ENCODE data around the gene RC3H2. TPM values are rescaled to one million over a fixed set of nuclear protein-coding genes. Genes with fewer than 3 reads are reported as not detected.

Gene RC3H2
- total and polyA plus RNA-seq, 2 of the 13 experiments (the other 11 are each of a cell fraction or from before 2014, with no cell fraction given), result 21.0 to 36.4 TPM

DNA sequence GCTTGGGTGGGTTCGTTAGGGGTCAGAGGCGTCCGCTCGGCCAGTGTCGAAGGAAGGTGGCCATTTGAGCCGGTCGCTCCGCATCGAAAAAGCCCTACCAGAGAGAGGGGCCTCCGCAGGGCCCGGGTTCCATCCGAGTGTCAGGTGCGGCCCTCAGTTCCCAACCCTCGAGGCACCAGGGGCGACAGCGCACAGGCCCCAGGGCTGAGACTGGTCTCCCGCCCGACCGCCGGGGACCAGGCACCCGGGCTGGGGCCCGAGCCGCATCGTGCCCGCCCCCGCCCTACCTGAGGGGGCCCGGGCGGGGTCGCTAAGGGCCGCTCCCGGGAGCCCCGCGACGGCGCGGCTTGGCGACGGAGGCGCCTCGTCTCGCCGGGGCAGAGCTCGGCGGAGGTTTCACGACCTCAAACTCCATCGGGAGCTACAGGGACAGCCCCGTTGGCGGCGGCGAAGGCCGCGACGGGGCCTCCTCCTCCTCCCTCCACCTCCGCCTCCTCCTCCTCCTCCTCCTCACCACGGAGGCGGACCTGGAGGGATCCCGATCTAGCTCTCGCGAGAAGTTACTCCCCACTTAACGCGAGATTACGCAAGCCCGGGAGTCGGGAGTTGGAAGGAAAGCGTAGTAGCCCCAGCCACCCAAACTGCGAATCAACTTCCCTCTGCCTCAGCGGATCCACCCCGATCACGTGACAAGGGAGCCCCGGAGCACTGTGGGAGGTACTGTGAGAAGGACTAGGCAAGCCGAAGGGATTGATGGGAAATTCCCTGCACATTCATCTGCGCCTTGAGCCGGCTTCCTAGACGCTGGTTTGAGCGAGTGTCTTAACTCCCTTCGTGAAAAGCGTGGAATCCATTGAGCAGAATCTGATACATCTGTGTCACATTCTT lies at the start of gene RC3H2 (continued):
- TF ChIP-seq ZNF782 (CRISPR knock-in tag; IDR thresholded peaks at IDR 0.05; ENCODE audit: borderline replicate concordance) (no peak), ZNF775 (CRISPR knock-in tag; IDR thresholded peaks at IDR 0.05; ENCODE audit: borderline replicate concordance) (0 out of 2 replicates have a peak, but pooled peaks have one; percentile 27), ZNF777 (CRISPR knock-in tag; IDR thresholded peaks at IDR 0.05) (peak; percentile 79), HOXA9 (CRISPR knock-in tag; IDR thresholded peaks at IDR 0.05; ENCODE audit: borderline replicate concordance) (no peak), FOXA3 (CRISPR knock-in tag; IDR thresholded peaks at IDR 0.05) (peak; percentile 28; the same call in 1 of the 2 replicates), KDM4B (CRISPR knock-in tag; IDR thresholded peaks at IDR 0.05) (peak; percentile 49; the same call in 1 of the 2 replicates), ZSCAN25 (CRISPR knock-in tag; IDR thresholded peaks at IDR 0.05) (no peak; the same call in 1 of the 2 replicates), ZNF615 (CRISPR knock-in tag; IDR thresholded peaks at IDR 0.05; ENCODE audit: borderline replicate concordance) (no peak), ATF7-NPFF (CRISPR knock-in tag; IDR thresholded peaks at IDR 0.05; ENCODE audit: low read depth) (peak; percentile 46; the same call in 1 of the 2 replicates), ZNF33B (CRISPR knock-in tag; IDR thresholded peaks at IDR 0.05) (no peak)
- TF ChIP-seq, protein P1, sequence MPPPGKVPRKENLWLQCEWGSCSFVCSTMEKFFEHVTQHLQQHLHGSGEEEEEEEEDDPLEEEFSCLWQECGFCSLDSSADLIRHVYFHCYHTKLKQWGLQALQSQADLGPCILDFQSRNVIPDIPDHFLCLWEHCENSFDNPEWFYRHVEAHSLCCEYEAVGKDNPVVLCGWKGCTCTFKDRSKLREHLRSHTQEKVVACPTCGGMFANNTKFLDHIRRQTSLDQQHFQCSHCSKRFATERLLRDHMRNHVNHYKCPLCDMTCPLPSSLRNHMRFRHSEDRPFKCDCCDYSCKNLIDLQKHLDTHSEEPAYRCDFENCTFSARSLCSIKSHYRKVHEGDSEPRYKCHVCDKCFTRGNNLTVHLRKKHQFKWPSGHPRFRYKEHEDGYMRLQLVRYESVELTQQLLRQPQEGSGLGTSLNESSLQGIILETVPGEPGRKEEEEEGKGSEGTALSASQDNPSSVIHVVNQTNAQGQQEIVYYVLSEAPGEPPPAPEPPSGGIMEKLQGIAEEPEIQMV (CRISPR knock-in tag; IDR thresholded peaks at IDR 0.05; ENCODE audit: low read depth), result peak; percentile 67; the same call in 1 of the 2 replicates
- TF ChIP-seq, protein P2, sequence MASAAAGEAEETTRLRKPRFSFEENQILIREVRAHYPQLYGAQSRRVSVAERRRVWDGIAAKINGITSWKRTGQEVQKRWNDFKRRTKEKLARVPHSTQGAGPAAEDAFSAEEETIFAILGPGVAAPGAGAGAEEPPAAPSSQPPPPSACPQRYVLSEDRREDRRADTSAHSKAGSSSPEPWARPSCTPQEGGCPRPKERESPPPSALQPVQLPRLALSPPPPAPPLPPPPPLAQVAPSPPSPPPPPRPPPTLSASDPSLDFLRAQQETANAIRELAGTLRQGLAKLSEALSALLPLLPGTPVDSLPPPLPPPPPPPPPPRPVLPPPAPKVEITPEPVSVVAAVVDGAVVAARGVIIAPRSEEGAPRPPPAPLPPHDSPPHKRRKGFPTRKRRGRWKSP (CRISPR knock-in tag; IDR thresholded peaks at IDR 0.05), result peak; percentile 45; the same call in 1 of the 2 replicates
- TF ChIP-seq, protein P3, sequence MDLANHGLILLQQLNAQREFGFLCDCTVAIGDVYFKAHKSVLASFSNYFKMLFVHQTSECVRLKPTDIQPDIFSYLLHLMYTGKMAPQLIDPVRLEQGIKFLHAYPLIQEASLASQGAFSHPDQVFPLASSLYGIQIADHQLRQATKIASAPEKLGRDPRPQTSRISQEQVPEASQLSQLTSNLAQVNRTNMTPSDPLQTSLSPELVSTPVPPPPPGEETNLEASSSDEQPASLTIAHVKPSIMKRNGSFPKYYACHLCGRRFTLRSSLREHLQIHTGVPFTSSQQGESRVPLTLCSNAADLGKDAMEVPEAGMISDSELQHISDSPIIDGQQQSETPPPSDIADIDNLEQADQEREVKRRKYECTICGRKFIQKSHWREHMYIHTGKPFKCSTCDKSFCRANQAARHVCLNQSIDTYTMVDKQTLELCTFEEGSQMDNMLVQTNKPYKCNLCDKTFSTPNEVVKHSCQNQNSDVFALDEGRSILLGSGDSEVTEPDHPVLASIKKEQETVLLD (CRISPR knock-in tag; IDR thresholded peaks at IDR 0.05; ENCODE audit: low read depth), result no peak
- TF ChIP-seq, protein P4, sequence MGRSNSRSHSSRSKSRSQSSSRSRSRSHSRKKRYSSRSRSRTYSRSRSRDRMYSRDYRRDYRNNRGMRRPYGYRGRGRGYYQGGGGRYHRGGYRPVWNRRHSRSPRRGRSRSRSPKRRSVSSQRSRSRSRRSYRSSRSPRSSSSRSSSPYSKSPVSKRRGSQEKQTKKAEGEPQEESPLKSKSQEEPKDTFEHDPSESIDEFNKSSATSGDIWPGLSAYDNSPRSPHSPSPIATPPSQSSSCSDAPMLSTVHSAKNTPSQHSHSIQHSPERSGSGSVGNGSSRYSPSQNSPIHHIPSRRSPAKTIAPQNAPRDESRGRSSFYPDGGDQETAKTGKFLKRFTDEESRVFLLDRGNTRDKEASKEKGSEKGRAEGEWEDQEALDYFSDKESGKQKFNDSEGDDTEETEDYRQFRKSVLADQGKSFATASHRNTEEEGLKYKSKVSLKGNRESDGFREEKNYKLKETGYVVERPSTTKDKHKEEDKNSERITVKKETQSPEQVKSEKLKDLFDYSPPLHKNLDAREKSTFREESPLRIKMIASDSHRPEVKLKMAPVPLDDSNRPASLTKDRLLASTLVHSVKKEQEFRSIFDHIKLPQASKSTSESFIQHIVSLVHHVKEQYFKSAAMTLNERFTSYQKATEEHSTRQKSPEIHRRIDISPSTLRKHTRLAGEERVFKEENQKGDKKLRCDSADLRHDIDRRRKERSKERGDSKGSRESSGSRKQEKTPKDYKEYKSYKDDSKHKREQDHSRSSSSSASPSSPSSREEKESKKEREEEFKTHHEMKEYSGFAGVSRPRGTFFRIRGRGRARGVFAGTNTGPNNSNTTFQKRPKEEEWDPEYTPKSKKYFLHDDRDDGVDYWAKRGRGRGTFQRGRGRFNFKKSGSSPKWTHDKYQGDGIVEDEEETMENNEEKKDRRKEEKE (IDR thresholded peaks at IDR 0.05), result no peak
- TF ChIP-seq, protein P5, sequence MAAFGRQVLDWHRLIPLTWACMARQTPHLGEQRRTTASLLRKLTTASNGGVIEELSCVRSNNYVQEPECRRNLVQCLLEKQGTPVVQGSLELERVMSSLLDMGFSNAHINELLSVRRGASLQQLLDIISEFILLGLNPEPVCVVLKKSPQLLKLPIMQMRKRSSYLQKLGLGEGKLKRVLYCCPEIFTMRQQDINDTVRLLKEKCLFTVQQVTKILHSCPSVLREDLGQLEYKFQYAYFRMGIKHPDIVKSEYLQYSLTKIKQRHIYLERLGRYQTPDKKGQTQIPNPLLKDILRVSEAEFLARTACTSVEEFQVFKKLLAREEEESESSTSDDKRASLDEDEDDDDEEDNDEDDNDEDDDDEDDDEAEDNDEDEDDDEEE (CRISPR knock-in tag; IDR thresholded peaks at IDR 0.05), result no peak
- TF ChIP-seq, protein P6, sequence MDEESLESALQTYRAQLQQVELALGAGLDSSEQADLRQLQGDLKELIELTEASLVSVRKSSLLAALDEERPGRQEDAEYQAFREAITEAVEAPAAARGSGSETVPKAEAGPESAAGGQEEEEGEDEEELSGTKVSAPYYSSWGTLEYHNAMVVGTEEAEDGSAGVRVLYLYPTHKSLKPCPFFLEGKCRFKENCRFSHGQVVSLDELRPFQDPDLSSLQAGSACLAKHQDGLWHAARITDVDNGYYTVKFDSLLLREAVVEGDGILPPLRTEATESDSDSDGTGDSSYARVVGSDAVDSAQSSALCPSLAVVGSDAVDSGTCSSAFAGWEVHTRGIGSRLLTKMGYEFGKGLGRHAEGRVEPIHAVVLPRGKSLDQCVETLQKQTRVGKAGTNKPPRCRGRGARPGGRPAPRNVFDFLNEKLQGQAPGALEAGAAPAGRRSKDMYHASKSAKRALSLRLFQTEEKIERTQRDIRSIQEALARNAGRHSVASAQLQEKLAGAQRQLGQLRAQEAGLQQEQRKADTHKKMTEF (CRISPR knock-in tag; IDR thresholded peaks at IDR 0.05), result peak; percentile 63
